Dermis microvascular lymphatic vessel endothelial cell (primary cell): ENCODE measurements around the gene SPTSSB. TPM values are rescaled to one million over a fixed set of nuclear protein-coding genes. Genes with fewer than 3 reads are reported as not detected.

Experiments used
- DNase-seq, 2 donors: peaks; one replicate each; pipeline versions ENCODE4 v3.0.0 to v3.0.0-alpha.2; 2010; ENCODE audit warnings: low read depth in 2 of 2
- total RNA-seq: library from RNA; depleted of rRNA; stranded (reverse); fragments of >200 nt; gene quantifications from 2 replicates; pipeline ENCODE4 v1.2.1, GENCODE V29; 2014

Gene SPTSSB
- not detected in 2 replicates for total RNA-seq

DNA sequence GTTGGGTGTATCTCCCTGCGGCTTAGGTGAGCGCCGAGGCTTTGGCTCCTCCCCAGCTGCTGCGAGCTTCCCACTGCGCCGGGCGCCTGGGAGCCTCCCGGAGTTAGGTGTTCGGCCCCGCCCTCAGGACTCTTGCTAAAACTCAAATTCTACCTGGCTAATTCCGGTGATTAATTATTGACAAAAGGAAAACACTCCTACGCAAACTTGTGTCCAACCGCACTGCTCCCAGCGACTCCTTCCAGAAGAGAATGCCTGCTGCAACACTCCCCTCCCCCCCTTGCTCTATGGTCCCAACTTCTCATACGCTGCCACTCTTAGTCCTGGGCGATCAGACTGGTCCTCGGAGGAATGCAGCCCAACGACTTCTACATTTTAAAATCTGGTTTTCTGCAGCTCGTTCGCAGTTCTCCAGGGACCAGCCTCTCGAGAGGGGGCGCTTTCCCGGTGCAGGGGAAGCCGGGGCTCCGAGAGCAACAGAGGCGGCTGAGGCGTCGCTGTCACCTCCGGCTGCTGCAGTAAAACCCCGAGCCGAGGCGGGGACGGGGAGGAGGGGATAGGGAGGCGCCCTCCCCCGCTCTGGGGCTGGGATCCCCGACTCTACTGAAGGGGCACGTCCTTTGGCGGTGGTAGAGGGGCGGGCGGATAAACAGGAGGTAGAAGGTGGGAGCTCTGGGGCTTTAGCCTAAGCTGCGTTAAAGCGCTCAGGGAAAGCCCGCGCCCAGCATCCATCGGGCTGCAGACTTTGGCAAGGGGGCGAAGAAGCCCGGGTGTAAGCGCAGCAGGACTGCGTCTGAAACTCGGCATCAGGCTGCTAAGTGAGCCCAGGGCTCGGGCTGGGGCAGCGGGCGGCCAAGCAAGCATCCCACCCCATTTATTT, at the start of gene SPTSSB:
Gene SPTSSB (minus strand): TSS at position 77 of the 880 bp plus-strand sequence. CDS start 25,194 bp downstream, outside the sequence.
- peak in 1 of 2 donors; percentile 5 for DNase-seq

- DNase-seq, result peak; percentile 26 to 33
Observed at GRCh38 chr3:161420746-161421145, 49.4 kb upstream of the SPTSSB start.

- no peak for DNase-seq
Observed at GRCh38 chr3:161419555-161420333, 48.4 kb upstream of the SPTSSB start.

GRCh38 chr3:161415506-161416231, 44.4 kb upstream of the SPTSSB start:
- peak; percentile 80 to 88 for DNase-seq

GRCh38 chr3:161414907-161415306, 43.6 kb upstream of the SPTSSB start:
- DNase-seq, result no peak

DNA sequence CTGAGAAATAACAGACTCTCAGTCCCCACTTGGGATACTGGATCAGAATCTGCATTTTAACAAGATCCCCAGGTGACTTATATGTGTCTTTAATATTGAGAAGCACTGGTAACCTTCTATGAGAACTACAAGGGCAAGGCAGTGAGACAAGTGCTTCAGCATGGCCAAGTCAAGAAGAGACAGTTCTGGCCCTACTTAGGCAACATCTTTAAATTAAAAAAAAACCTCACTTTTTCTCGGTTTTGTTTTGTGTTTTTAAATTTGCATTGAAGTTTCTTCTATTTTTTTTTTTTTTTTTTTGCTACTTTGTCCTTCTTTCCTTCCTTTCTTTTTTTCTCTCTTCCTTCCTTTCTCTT, 42.5 kb upstream of the SPTSSB start:
- no peak for DNase-seq

- peak in 1 of 2 donors; percentile 42 for DNase-seq
Observed at GRCh38 chr3:161413127-161413854, 42.0 kb upstream of the SPTSSB start.

GRCh38 chr3:161412123-161412522, 40.8 kb upstream of the SPTSSB start:
- DNase-seq, result no peak

DNA sequence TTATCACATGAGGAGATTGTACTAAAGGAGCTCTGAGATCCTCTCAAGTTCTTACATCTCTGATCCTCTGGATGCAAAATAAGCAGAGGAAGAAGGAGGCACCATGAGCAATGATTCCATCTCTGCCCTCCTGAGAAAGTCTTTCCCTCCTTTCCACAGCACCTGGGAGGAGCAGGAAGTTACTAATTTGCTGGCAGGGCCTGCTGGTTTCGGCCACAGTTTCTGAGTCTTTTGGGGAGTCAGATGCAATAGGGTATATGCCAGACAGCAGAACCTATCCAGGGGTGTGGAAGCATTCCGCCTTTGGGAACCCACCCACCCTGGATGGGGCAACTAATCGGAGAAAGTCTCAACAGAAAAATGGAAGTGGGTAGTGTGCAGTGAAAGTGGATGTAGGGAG, 38.5 kb upstream of the SPTSSB start:
- DNase-seq, result no peak

- DNase-seq, result peak; percentile 22 to 44
Observed at GRCh38 chr3:161409069-161409468, 37.8 kb upstream of the SPTSSB start.

DNA sequence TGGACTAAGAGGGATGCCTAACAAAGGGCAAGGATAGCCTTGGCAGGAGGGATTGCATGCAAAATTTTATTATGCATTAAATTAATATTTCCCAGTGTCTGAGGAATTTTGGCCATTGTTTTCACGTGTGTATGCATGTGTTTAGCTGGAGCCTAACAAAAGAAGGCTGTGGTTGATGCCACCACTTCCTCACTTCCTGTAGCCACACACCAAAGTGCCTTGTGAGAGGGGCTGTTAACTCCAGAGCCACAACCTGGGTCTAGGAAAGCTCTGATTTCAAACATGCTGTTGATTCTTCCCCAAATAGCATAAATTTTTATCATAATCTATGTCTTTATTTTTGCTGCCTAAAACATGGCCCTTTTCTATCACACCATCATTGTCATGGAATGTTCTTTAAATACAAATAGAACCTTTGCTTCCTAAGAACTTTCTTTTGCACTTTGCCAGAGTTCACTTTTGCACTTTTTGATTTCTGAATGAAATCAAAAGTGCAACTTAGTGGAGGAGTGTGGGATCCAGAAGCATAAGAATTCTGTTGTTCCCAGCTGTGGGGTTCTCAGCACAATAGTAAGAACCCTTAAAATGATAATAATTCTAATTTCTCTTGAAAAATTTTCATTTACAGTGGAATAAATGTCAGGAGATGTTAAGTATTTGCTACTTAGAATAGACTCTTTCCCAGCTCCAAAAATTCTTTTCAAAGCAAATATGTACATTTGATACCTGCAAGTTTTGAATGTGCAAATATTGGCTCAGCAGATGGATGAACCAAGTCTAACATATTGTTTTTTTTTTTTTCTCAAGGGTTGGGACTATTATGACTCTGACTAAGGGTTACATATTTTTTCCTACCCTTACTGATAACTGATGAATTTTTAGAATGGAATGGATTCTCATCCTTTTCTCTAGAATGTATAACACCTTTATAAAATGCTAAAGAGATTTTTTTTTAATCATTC, 35.6 kb upstream of the SPTSSB start:
- DNase-seq, result no peak

GRCh38 chr3:161405836-161406235, 34.5 kb upstream of the SPTSSB start:
- DNase-seq, result no peak

- DNase-seq, result no peak
Observed at GRCh38 chr3:161405087-161405486, 33.8 kb upstream of the SPTSSB start.

GRCh38 chr3:161403251-161403650, 31.9 kb upstream of the SPTSSB start:
- DNase-seq, result no peak

DNA sequence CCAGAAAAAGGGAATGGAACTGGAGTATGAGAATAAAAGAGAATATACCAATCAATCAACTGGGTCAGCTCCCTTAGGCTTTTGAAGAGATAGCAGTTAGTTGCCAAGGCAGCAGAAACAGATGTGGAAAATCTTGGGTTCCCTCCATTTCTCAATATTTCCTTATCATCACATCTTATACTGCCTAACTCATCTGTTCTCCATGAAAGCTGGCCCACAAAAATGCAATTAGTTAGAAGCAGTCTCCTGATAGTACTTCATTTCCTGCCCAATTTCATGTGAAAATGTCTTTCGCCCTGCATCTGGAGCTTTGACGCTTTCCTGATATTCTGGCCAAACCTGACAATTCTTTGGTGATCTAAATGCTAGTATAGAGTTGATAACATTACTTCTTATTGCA, 30.1 kb upstream of the SPTSSB start:
- DNase-seq, result no peak

- DNase-seq, result no peak
Observed at GRCh38 chr3:161400650-161401049, 29.3 kb upstream of the SPTSSB start.

GRCh38 chr3:161395115-161396012, 24.0 kb upstream of the SPTSSB start:
- DNase-seq, result no peak

GRCh38 chr3:161393803-161394202, 22.5 kb upstream of the SPTSSB start:
- no peak for DNase-seq

DNA sequence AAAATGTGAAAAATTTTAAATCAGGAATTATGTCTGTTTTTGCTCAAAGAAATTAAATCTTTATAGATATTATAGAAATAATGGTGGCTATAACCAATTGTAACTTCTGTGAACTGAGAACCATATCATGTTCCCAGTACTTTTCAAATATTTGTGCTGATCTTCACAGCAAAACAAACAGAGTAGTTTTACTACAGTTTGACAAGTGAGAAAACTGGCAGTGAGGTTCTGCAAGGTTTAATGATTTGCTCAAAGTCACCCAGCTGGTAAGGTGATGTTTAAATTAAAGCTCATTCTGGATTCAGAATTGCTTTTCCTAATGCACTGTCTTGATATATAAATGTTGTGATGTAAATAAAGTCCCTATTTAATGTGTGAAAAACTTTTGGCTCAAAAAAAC, 22.0 kb upstream of the SPTSSB start:
- DNase-seq, result no peak
